H1 (cell line): ENCODE data around the gene IL1RAPL1. TPM values are rescaled to one million over a fixed set of nuclear protein-coding genes. Genes with fewer than 3 reads are reported as not detected.

ENCODE experiments used
- CREB1 ChIP-seq: IDR thresholded peaks from 2 replicates; pipeline ENCODE4 v1.6.1; 2012; ENCODE audit warnings: inconsistent platforms
- GTF2F1 ChIP-seq: IDR thresholded peaks from 2 replicates; pipeline ENCODE4 v1.6.1; 2012; ENCODE audit warnings: low read depth, low read length, improper control_type of control experiment, borderline replicate concordance
- KDM4A ChIP-seq: IDR thresholded peaks from one replicate; pipeline ENCODE4 v1.7.1; 2012; ENCODE audit warnings: low read depth, mild to moderate bottlenecking, moderate library complexity, low read length, inconsistent platforms; ENCODE audit not compliant: severe bottlenecking
- SIRT6 ChIP-seq: IDR thresholded peaks from one replicate; pipeline ENCODE4 v1.7.1; 2012; ENCODE audit warnings: low read length, inconsistent platforms
- SRF ChIP-seq: IDR thresholded peaks from 2 replicates; pipeline ENCODE4 v1.6.1; 2011; ENCODE audit warnings: mild to moderate bottlenecking, low read depth, low read length, moderate library complexity
- polyA plus RNA-seq, 7 experiments: library from polyadenylated mRNA; depleted of rRNA in 3 of 7; stranded (reverse) in 5 of 7; unstranded in 2 of 7; fragments of >200 nt in 5 of 7; fragments of 200-250 nt in 2 of 7; gene quantifications; 1 replicate in 5 of 7; 2 replicates in 1 of 7; 4 replicates in 1 of 7; pipeline versions ENCODE4 v1.2.1 to v1.2.3, GENCODE V29; 2011 to 2013; ENCODE audit warnings: missing spikeins in 2 of 7, mixed read lengths in 2 of 7
- total RNA-seq: library from RNA; stranded (reverse); fragmentation: NEBNext Ultra II Directional; extraction: Animal tissue kit (Norgen Biotek cat#: 25700); gene quantifications from 2 replicates; pipeline ENCODE4 v1.2.1, GENCODE V29; 2021

Gene IL1RAPL1
- total and polyA plus RNA-seq, 2 of the 8 experiments (the other 6 are each of a cell fraction or from before 2014, with no cell fraction given), result 0.11 to 0.35 TPM

- TF ChIP-seq GTF2F1 (no peak), SIRT6 (no peak), CREB1 (no peak), KDM4A (no peak), SRF (no peak)
Observed at GRCh38 chrX:29947225-29947624, 1360.0 kb downstream of the IL1RAPL1 start (continued).
